Uterus (tissue), 2 donors: ENCODE data around the gene HDDC3.

Experiments used
- POLR2A ChIP-seq, 2 donors: fragments of 450-650 bp; IDR thresholded peaks; one replicate each; pipeline ENCODE4 v1.6.1; 2016; ENCODE audit warnings: antibody characterized with exemption in 2 of 2, mild to moderate bottlenecking in 1 of 2, moderate library complexity in 1 of 2
- TF ChIP-seq, protein P1 (sequence below), 4 experiments: fragments of 200-600 bp in 2 of 4; fragments of 450-650 bp in 2 of 4; sonication (generic) in 2 of 4; IDR thresholded peaks; one replicate each; pipeline ENCODE4 v1.5.1; 2016 to 2019; ENCODE audit warnings: antibody characterized with exemption in 4 of 4, mild to moderate bottlenecking in 2 of 4, moderate library complexity in 1 of 4

DNA sequence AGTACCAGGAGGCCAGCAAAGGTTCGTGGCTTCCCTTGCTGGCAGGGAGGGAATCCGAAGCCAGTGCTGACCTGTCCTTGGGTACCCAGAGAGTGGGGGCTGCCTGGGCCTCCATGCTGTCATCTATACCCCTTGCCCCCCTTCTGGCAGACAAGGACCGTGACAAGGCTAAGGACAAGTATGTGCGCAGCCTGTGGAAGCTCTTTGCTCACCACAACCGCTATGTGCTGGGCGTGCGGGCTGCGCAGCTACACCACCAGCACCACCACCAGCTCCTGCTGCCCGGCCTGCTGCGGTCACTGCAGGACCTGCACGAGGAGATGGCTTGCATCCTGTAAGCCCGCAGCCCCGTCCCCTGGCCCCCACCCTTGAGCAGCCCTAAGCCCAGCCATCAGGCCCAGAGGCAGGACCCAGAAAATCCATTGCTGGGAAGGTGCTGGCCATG is 45.3 kb downstream of the HDDC3 start:
- TF ChIP-seq, protein P1, sequence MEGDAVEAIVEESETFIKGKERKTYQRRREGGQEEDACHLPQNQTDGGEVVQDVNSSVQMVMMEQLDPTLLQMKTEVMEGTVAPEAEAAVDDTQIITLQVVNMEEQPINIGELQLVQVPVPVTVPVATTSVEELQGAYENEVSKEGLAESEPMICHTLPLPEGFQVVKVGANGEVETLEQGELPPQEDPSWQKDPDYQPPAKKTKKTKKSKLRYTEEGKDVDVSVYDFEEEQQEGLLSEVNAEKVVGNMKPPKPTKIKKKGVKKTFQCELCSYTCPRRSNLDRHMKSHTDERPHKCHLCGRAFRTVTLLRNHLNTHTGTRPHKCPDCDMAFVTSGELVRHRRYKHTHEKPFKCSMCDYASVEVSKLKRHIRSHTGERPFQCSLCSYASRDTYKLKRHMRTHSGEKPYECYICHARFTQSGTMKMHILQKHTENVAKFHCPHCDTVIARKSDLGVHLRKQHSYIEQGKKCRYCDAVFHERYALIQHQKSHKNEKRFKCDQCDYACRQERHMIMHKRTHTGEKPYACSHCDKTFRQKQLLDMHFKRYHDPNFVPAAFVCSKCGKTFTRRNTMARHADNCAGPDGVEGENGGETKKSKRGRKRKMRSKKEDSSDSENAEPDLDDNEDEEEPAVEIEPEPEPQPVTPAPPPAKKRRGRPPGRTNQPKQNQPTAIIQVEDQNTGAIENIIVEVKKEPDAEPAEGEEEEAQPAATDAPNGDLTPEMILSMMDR (IDR thresholded peaks at IDR 0.05): no peak
- no peak for TF ChIP-seq POLR2A (IDR thresholded peaks at IDR 0.05)
